Esophagus muscularis mucosa (tissue), 4 donors: Measurements from ENCODE around the gene HAND2. TPM values are rescaled to one million over a fixed set of nuclear protein-coding genes. Genes with fewer than 3 reads are reported as not detected.

ENCODE experiments used
- DNase-seq: peaks from one replicate; pipeline ENCODE4 v3.0.0-alpha.2; 2017; ENCODE audit errors: extremely low spot score
- H3K27ac ChIP-seq, 4 donors: fragments of 200-600 bp; sonication (generic); replicated peaks in 1 of 4; 1 replicate in 3 of 4; 2 replicates in 1 of 4; pipeline ENCODE4 v1.5.1; 2016 to 2019; ENCODE audit warnings: mild to moderate bottlenecking in 1 of 4
- H3K27me3 ChIP-seq, 4 donors: fragments of 200-600 bp; sonication (generic); one replicate each; pipeline versions ENCODE4 v1.5.1 to v1.6.0; 2016 to 2019
- H3K36me3 ChIP-seq, 4 donors: fragments of 200-600 bp; sonication (generic); one replicate each; pipeline ENCODE4 v1.5.1; 2016 to 2019
- H3K4me1 ChIP-seq, 4 donors: fragments of 200-600 bp; sonication (generic); one replicate each; pipeline ENCODE4 v1.5.1; 2016 to 2019
- H3K4me3 ChIP-seq, 4 donors: fragments of 200-600 bp; sonication (generic); 1 replicate in 2 of 4; 2 replicates in 2 of 4; pipeline ENCODE4 v1.5.1; 2016 to 2019; ENCODE audit warnings: mild to moderate bottlenecking in 4 of 4, moderate library complexity in 1 of 4
- H3K9me3 ChIP-seq, 4 donors: fragments of 200-600 bp; sonication (generic); 1 replicate in 3 of 4; 2 replicates in 1 of 4; pipeline ENCODE4 v1.5.1; 2016 to 2019
- CTCF ChIP-seq, 3 experiments: fragments of 200-600 bp in 2 of 3; fragments of 450-650 bp in 1 of 3; sonication (generic) in 2 of 3; IDR thresholded peaks; one replicate each; pipeline ENCODE4 v1.5.1; 2017 to 2019; ENCODE audit warnings: antibody characterized with exemption in 3 of 3, mild to moderate bottlenecking in 2 of 3, moderate library complexity in 1 of 3
- EP300 ChIP-seq: sonication (generic); formaldehyde crosslinking; IDR thresholded peaks from one replicate; pipeline ENCODE4 v1.6.1; 2017; ENCODE audit warnings: antibody characterized with exemption
- POLR2A ChIP-seq: fragments of 450-650 bp; IDR thresholded peaks from one replicate; pipeline ENCODE4 v1.6.1; 2017; ENCODE audit warnings: antibody characterized with exemption, moderate library complexity, mild to moderate bottlenecking, low read depth
- POLR2AphosphoS5 ChIP-seq, 2 donors: sonication (generic); formaldehyde crosslinking; IDR thresholded peaks; one replicate each; pipeline ENCODE4 v1.6.1; 2017; ENCODE audit warnings: antibody characterized with exemption in 2 of 2
- WGBS: methylation state at CpG from one replicate; pipeline ENCODE4 v1.1.5; 2018; 5-methylcytosine and 5-hydroxymethylcytosine counted together
- intact Hi-C: fragments of 100-400 bp; cut with DNase I; formaldehyde crosslinking; loops from one replicate; pipeline ENCODE4 v1.15.1; 2023
- total RNA-seq, 4 donors: library from RNA; depleted of rRNA; stranded (reverse); fragments of >200 nt; gene quantifications; one replicate each; pipeline versions ENCODE4 v1.1.0 to v1.2.1, GENCODE V29; 2016

The HAND2 gene
- total RNA-seq, 4 donors from 2014 or later, result 77.7 to 165 (median 138) TPM

GRCh38 chr4:173488656-173489055 lies 41.4 kb downstream of the HAND2 start:
- no peak overlapping the region for H3K4me3 ChIP-seq
- WGBS, result 20% methylated on average over 1 of the region's 1 CpG
- no peaks in the 10 kb centered on the region for H3K9me3 ChIP-seq
- intact Hi-C loops, result no loop called here
- H3K27ac ChIP-seq, result peak overlapping the region in 2 of 4 donors; percentile 65 to 77
- peaks cover 23 to 64% (median 50%) of the 10 kb centered on the region in 4 donors for H3K4me1 ChIP-seq
- H3K36me3 ChIP-seq, result no peaks in the 10 kb centered on the region
- no peak for TF ChIP-seq POLR2A
- TF ChIP-seq EP300, result no peak
- TF ChIP-seq POLR2AphosphoS5 (IDR thresholded peaks at IDR 0.05), result no peak
- TF ChIP-seq CTCF (IDR thresholded peaks at IDR 0.05), result no peak
- H3K27me3 ChIP-seq, result no peaks in the 10 kb centered on the region
- DNase-seq, result no peak

DNA sequence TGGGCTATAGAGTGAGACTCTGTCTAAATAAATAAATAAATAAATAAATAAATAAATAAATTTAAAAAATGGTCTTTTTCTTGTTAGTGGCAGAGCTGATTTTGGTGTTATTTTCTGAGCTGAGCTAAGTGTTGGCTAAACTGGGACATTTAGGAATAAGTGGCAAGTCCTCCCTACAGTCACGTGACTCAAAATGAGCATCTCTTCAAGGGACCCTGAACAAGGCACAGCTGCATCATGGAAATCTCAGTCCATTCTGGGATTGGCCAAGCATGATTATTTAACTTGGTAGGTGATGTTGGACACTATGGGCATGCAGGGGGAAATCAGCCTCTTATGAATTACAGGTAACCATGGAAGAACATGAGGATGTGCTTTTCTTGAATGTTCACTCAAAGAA lies 42.0 kb downstream of the HAND2 start:
- intact Hi-C loops, result no loop called here
- Histone ChIP-seq H3K9me3 (no peaks in the 10 kb centered on the region), H3K27me3 (no peaks in the 10 kb centered on the region), H3K36me3 (no peaks in the 10 kb centered on the region), H3K27ac (peak overlapping the region in 1 of 4 donors; percentile 77), H3K4me1 (peaks cover 23 to 62% (median 49%) of the 10 kb centered on the region in 4 donors), H3K4me3 (no peak overlapping the region)
- DNase-seq, result no peak
- 95% methylated on average over 1 of the region's 1 CpG for WGBS
- TF ChIP-seq POLR2AphosphoS5 (IDR thresholded peaks at IDR 0.05), result no peak
- TF ChIP-seq EP300, result no peak
- no peak for TF ChIP-seq CTCF (IDR thresholded peaks at IDR 0.05)
- TF ChIP-seq POLR2A, result no peak

DNA sequence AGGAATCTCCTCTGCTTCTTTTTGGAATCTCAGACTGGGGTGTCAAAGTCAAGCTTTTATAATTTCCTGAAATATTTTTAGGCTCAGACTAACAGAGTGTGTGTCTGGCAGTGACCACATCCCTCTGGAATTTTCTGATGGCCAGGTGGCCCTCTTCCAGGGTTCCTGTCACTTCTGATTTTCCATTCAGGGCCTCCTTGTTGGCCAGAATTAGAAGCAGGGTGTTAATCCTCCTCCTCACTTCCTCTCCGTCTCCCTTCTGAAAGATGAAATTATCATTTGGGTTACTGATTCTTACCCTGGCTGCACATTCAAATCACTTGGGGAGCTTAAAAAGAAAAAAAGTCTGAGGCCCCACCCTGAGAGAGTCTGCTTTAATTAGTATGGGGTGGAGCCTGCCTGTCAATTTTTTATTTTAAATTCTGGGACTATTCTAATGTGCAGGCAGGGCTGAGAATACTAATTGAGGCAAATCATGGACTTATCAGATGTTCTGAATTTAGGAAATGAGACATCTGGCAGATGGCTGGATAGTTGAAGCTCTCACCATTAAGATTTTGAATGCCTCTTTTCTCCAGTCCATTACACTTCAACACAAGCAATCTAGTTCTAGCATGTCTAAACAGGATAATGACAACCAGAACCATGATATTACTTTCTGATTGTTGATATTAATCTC lies 43.2 kb downstream of the HAND2 start:
- intact Hi-C loops, result no loop called here
- Histone ChIP-seq H3K27me3 (no peaks in the 10 kb centered on the region), H3K4me3 (no peak overlapping the region), H3K4me1 (peaks cover 23 to 62% (median 49%) of the 10 kb centered on the region in 4 donors), H3K36me3 (no peaks in the 10 kb centered on the region), H3K9me3 (no peaks in the 10 kb centered on the region), H3K27ac (peak overlapping the region; percentile 29 to 70 (median 40))
- TF ChIP-seq EP300 (no peak), POLR2AphosphoS5 (IDR thresholded peaks at IDR 0.05) (no peak), CTCF (IDR thresholded peaks at IDR 0.05) (no peak), POLR2A (no peak)
- DNase-seq, result peak; percentile 91
- WGBS, result 43% methylated on average over 1 of the region's 1 CpG

DNA sequence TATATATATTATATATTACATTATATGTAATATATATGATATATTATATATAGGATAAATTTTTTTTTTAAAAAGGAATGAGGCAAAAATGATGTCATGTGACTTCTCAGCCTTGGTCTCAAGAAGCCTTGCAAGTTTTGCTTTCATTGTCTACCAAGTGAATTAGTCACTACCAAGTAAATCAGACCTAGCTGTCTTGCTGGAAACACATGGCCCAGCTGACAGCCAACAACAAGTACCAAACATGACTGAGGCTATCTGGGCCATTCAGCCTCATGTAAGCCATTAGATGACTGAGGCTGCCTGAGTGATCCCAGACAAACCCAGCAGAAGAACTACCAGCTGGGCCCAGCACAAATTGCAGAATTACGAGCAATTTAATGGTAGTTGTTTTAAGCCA lies 44.9 kb downstream of the HAND2 start:
- no peaks in the 10 kb centered on the region for H3K9me3 ChIP-seq
- TF ChIP-seq CTCF (IDR thresholded peaks at IDR 0.05) (no peak), POLR2A (no peak), POLR2AphosphoS5 (IDR thresholded peaks at IDR 0.05) (no peak), EP300 (no peak)
- H3K36me3 ChIP-seq, result no peaks in the 10 kb centered on the region
- DNase-seq, result no peak
- peak overlapping the region in 2 of 4 donors; percentile 29 to 41 for H3K27ac ChIP-seq
- 100% methylated on average over 1 of the region's 1 CpG for WGBS
- intact Hi-C loops, result no loop called here
- no peak overlapping the region for H3K4me3 ChIP-seq
- no peaks in the 10 kb centered on the region for H3K27me3 ChIP-seq
- H3K4me1 ChIP-seq, result peaks cover 12 to 46% (median 35%) of the 10 kb centered on the region in 4 donors
